SU-DHL-6 (cell line): Measurements from ENCODE around the gene HOXB3.

ENCODE experiments used
- H2AFZ ChIP-seq: fragments of 200-600 bp; sonication (generic); 2 replicates; pipeline ENCODE4 v1.6.1; 2014; ENCODE audit warnings: low read depth, mild to moderate bottlenecking, moderate library complexity, mixed read lengths, antibody characterized with exemption, low read length; ENCODE audit not compliant: severe bottlenecking
- H3F3A ChIP-seq: fragments of 200-600 bp; shearing (Covaris generic); 2 replicates; pipeline ENCODE4 v1.6.0; 2016; ENCODE audit warnings: antibody characterized with exemption, mild to moderate bottlenecking; ENCODE audit not compliant: insufficient read depth
- H3K27ac ChIP-seq: fragments of 200-600 bp; sonication (generic); 2 replicates; pipeline ENCODE4 v1.5.1; 2016; ENCODE audit warnings: low read depth, mild to moderate bottlenecking, low read length, moderate library complexity, mixed read lengths
- H3K27me3 ChIP-seq: fragments of 200-600 bp; sonication (generic), shearing (Covaris generic); 2 replicates; pipeline ENCODE4 v1.6.0; 2014; ENCODE audit warnings: mild to moderate bottlenecking, low read length
- H3K36me3 ChIP-seq: fragments of 200-600 bp; sonication (generic); 2 replicates; pipeline ENCODE4 v1.6.1; 2014; ENCODE audit warnings: mild to moderate bottlenecking, low read length, mixed read lengths
- H3K4me2 ChIP-seq: fragments of 300-600, 200-600 bp; shearing (Covaris generic), sonication (generic); 2 replicates; pipeline ENCODE4 v1.6.0; 2014; ENCODE audit warnings: low read length, low read depth, mild to moderate bottlenecking; ENCODE audit not compliant: poor library complexity, severe bottlenecking
- H3K4me3 ChIP-seq: fragments of 200-600 bp; sonication (generic); 2 replicates; pipeline ENCODE4 v1.5.1; 2014; ENCODE audit warnings: antibody characterized with exemption, low read length, mild to moderate bottlenecking, mixed read lengths; ENCODE audit not compliant: insufficient read depth, poor library complexity, severe bottlenecking
- H3K79me2 ChIP-seq: fragments of 200-600 bp; sonication (generic); 2 replicates; pipeline ENCODE4 v1.6.1; 2014; ENCODE audit warnings: mild to moderate bottlenecking, low read length, moderate library complexity; ENCODE audit not compliant: insufficient read depth
- H3K9ac ChIP-seq: fragments of 200-600 bp; sonication (generic); 2 replicates; pipeline ENCODE4 v1.7.0; 2014; ENCODE audit warnings: mild to moderate bottlenecking, low read length
- H3K9me2 ChIP-seq: fragments of 200-600 bp; sonication (generic); replicated peaks from 2 replicates; pipeline ENCODE4 v1.6.1; 2014; ENCODE audit warnings: low read length; ENCODE audit not compliant: insufficient read depth
- H3K9me3 ChIP-seq: fragments of 200-600 bp; sonication (generic); 2 replicates; pipeline ENCODE4 v1.6.1; 2014; ENCODE audit warnings: low read length, mixed read lengths; ENCODE audit not compliant: insufficient read depth
- H4K20me1 ChIP-seq: fragments of 200-600 bp; sonication (generic); 2 replicates; pipeline ENCODE4 v1.6.1; 2014; ENCODE audit warnings: low read depth, mild to moderate bottlenecking, antibody characterized with exemption, low read length, moderate library complexity, mixed read lengths
- CTCF ChIP-seq: fragments of 200-600 bp; sonication (generic); IDR thresholded peaks from one replicate; pipeline ENCODE4 v1.5.1; 2017; ENCODE audit warnings: antibody characterized with exemption, mild to moderate bottlenecking, low read length, moderate library complexity; ENCODE audit not compliant: insufficient read depth, poor library complexity, severe bottlenecking
- EZH2phosphoT487 ChIP-seq: fragments of 200-600 bp; sonication (generic), shearing (Covaris generic); conservative IDR thresholded peaks from 2 replicates; pipeline ENCODE4 v1.6.1; 2018; ENCODE audit warnings: mild to moderate bottlenecking, antibody characterized with exemption, low read length, moderate library complexity, mixed read lengths

HOXB3 gene

DNA sequence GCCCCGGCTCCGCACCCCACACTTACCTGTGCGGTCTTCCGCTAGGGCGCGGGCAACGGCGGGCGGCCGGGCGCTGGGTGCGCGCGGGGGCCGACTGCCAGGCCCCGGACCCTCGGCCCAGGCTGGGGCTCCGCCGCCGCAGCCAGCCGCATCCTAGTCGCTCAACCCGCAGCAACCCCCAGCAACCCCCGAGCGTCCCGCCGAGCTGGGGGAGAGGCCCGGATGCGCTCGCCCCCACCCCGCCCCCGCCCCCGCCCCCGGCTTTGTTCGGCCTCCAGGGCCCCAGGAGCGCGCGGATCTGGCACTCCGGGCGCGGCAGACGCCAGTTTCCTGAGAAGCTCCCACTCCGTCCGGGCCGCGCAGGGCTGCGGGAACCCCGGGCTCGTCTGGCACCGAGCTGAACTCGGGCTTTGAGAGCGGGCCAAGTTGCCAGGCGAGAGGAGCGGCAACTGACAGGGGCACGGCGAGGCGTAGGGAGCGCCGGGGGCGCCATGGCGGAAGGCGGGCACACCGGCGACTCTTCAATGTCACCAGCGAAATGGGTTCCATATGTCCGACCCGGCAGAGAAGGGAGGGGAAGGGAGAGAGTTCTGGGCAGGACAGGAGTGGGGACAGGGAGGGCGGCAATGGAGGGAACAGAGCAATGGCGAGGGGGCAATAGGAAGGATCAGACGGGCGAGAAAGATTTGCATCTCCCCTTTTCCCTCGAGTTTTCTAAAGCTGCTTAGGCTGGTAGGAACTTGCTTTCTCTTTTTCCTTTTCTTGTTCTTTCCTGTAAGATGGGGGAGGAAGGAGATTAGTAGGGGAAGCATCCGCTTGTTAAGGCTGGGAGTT is 25.6 kb downstream of the HOXB3 start:
- H3K4me3 ChIP-seq, result no peak overlapping the region
- no peaks in the 10 kb centered on the region for H3K36me3 ChIP-seq
- TF ChIP-seq EZH2phosphoT487, result no peak
- no peak for TF ChIP-seq CTCF
- no peak overlapping the region for H3K9ac ChIP-seq
- no peak overlapping the region for H3K4me2 ChIP-seq
- H3K27me3 ChIP-seq, result no peaks in the 10 kb centered on the region
- no peaks in the 10 kb centered on the region for H3K9me2 ChIP-seq
- no peaks in the 10 kb centered on the region for H3K9me3 ChIP-seq
- no peaks in the 10 kb centered on the region for H4K20me1 ChIP-seq
- H2AFZ ChIP-seq, result no peak overlapping the region
- no peaks in the 10 kb centered on the region for H3K79me2 ChIP-seq
- H3F3A ChIP-seq, result no peaks in the 10 kb centered on the region
- H3K27ac ChIP-seq, result no peak overlapping the region

DNA sequence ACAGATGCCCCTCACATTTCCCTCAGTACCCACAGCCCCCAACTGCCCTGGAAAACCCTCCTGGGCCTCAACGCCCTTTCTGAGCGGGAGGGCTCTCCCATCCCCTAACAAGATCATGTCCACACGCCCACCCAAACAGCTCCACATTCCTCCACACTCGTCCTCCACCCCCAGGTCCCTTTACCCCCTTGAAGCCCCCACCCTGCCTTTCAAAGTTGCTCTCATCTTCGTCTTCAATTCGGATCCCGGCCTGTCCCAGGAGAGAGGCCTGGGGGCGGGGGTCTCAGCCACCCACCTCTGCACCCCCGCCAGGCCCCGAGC is 26.2 kb downstream of the HOXB3 start:
- Histone ChIP-seq H3K27ac (no peak overlapping the region), H3K79me2 (no peaks in the 10 kb centered on the region), H3K4me3 (no peak overlapping the region), H3K27me3 (no peaks in the 10 kb centered on the region), H3K36me3 (no peaks in the 10 kb centered on the region), H3K9me2 (no peaks in the 10 kb centered on the region), H4K20me1 (no peaks in the 10 kb centered on the region), H3K9ac (no peak overlapping the region), H3K9me3 (no peaks in the 10 kb centered on the region), H3K4me2 (no peak overlapping the region), H3F3A (no peaks in the 10 kb centered on the region), H2AFZ (no peak overlapping the region)
- no peak for TF ChIP-seq CTCF
- no peak for TF ChIP-seq EZH2phosphoT487

- Histone ChIP-seq H3K9ac (no peak overlapping the region), H3K36me3 (no peaks in the 10 kb centered on the region), H3K27me3 (no peaks in the 10 kb centered on the region), H4K20me1 (no peaks in the 10 kb centered on the region), H3K9me3 (no peaks in the 10 kb centered on the region), H3K4me2 (no peak overlapping the region), H3F3A (no peaks in the 10 kb centered on the region), H3K27ac (no peak overlapping the region), H3K79me2 (no peaks in the 10 kb centered on the region), H3K9me2 (no peaks in the 10 kb centered on the region), H3K4me3 (no peak overlapping the region), H2AFZ (no peak overlapping the region)
- TF ChIP-seq CTCF (no peak), EZH2phosphoT487 (no peak)
These were observed 26.6 kb downstream of the HOXB3 start for GRCh38 chr17:48563385-48563838.
